ENCODE results near the gene SLC7A6. TPM values are rescaled to one million over a fixed set of nuclear protein-coding genes. Genes with fewer than 3 reads are reported as not detected.

Gene SLC7A6
- total and polyA plus RNA-seq, 2 experiments from 2014 or later = 17.3 to 20.9 TPM

- peaks cover 14% of the 10 kb centered on the region; the same call in 1 of the 2 replicates for H3F3A ChIP-seq (ENCODE audit: insufficient read depth)
- H3K79me2 ChIP-seq (ENCODE audit: insufficient read depth) = peaks cover 97% of the 10 kb centered on the region
- no peaks in the 10 kb centered on the region for H3K9me2 ChIP-seq (ENCODE audit: insufficient read depth)
- no peak for TF ChIP-seq EZH2phosphoT487 (IDR thresholded peaks at IDR 0.05; ENCODE audit: insufficient read depth, low read depth)
- TF ChIP-seq EZH2 (IDR thresholded peaks at IDR 0.05; ENCODE audit: insufficient read depth, poor library complexity, severe bottlenecking) = no peak
- WGBS, 2 experiments (ENCODE audit: low coverage in 1 of 2, low lambda C conversion rate in 2 of 2, missing lambda C conversion rate in 2 of 2) = 96 to 99% methylated on average over 5 of the region's 5 CpGs
- no peak overlapping the region for H2AFZ ChIP-seq
- peaks cover 20% of the 10 kb centered on the region; the same call in 1 of the 2 replicates for H4K20me1 ChIP-seq (ENCODE audit: insufficient read depth)
- DNase-seq = no peak
- H3K9me3 ChIP-seq (ENCODE audit: low read depth) = no peaks in the 10 kb centered on the region
- H3K9ac ChIP-seq = no peak overlapping the region
- H3K27ac ChIP-seq = no peak overlapping the region
- H3K4me1 ChIP-seq (ENCODE audit: insufficient read depth) = peaks cover 14% of the 10 kb centered on the region
- H3K4me2 ChIP-seq (ENCODE audit: unreplicated experiment) = no peak overlapping the region
- no peak overlapping the region for H3K4me3 ChIP-seq
- H3K36me3 ChIP-seq (ENCODE audit: low read depth) = peaks cover 19% of the 10 kb centered on the region; the same call in 1 of the 2 replicates
- in situ Hi-C loops (cut with MboI) = no loop called here
- H3K27me3 ChIP-seq (replicated peaks; ENCODE audit: insufficient read depth) = no peaks in the 10 kb centered on the region
Measured at GRCh38 chr16:68273459-68273858, 9.1 kb downstream of the SLC7A6 start.

- H3K79me2 ChIP-seq (ENCODE audit: insufficient read depth) = peaks cover 93% of the 10 kb centered on the region
- no peak overlapping the region for H3K4me3 ChIP-seq
- peaks cover 12% of the 10 kb centered on the region for H3K4me1 ChIP-seq (ENCODE audit: insufficient read depth)
- no peaks in the 10 kb centered on the region for H3K27me3 ChIP-seq (replicated peaks; ENCODE audit: insufficient read depth)
- H3K27ac ChIP-seq = no peak overlapping the region
- WGBS, 2 experiments (ENCODE audit: low coverage in 1 of 2, low lambda C conversion rate in 2 of 2, missing lambda C conversion rate in 2 of 2) = 92 to 98% methylated on average over 6 to 8 of the region's 8 CpGs
- H3F3A ChIP-seq (ENCODE audit: insufficient read depth) = peaks cover 13% of the 10 kb centered on the region; the same call in 1 of the 2 replicates
- H3K9me3 ChIP-seq (ENCODE audit: low read depth) = no peaks in the 10 kb centered on the region
- H2AFZ ChIP-seq = no peak overlapping the region
- in situ Hi-C loops (cut with MboI) = no loop called here
- peaks cover 15% of the 10 kb centered on the region; the same call in 1 of the 2 replicates for H3K36me3 ChIP-seq (ENCODE audit: low read depth)
- TF ChIP-seq EZH2 (IDR thresholded peaks at IDR 0.05; ENCODE audit: insufficient read depth, poor library complexity, severe bottlenecking) (no peak), EZH2phosphoT487 (IDR thresholded peaks at IDR 0.05; ENCODE audit: insufficient read depth, low read depth) (no peak)
- no peaks in the 10 kb centered on the region for H3K9me2 ChIP-seq (ENCODE audit: insufficient read depth)
- no peak for DNase-seq
- H4K20me1 ChIP-seq (ENCODE audit: insufficient read depth) = peaks cover 20% of the 10 kb centered on the region; the same call in 1 of the 2 replicates
- no peak overlapping the region for H3K4me2 ChIP-seq (ENCODE audit: unreplicated experiment)
- H3K9ac ChIP-seq = no peak overlapping the region
Measured at GRCh38 chr16:68273896-68274295, 9.6 kb downstream of the SLC7A6 start.

GRCh38 chr16:68274441-68274840 lies 10.1 kb downstream of the SLC7A6 start:
- no peaks in the 10 kb centered on the region for H3K27me3 ChIP-seq (replicated peaks; ENCODE audit: insufficient read depth)
- H3K4me3 ChIP-seq = no peak overlapping the region
- WGBS, 2 experiments (ENCODE audit: low coverage in 1 of 2, low lambda C conversion rate in 2 of 2, missing lambda C conversion rate in 2 of 2) = 96 to 97% methylated on average over 4 of the region's 4 CpGs
- no peak overlapping the region for H3K4me2 ChIP-seq (ENCODE audit: unreplicated experiment)
- peaks cover 93% of the 10 kb centered on the region for H3K79me2 ChIP-seq (ENCODE audit: insufficient read depth)
- no peak overlapping the region for H2AFZ ChIP-seq
- H3K27ac ChIP-seq = no peak overlapping the region
- H3K9me3 ChIP-seq (ENCODE audit: low read depth) = no peaks in the 10 kb centered on the region
- H3K4me1 ChIP-seq (ENCODE audit: insufficient read depth) = peaks cover 12% of the 10 kb centered on the region
- no peak for DNase-seq
- TF ChIP-seq EZH2phosphoT487 (IDR thresholded peaks at IDR 0.05; ENCODE audit: insufficient read depth, low read depth) (no peak), EZH2 (IDR thresholded peaks at IDR 0.05; ENCODE audit: insufficient read depth, poor library complexity, severe bottlenecking) (no peak)
- peaks cover 12% of the 10 kb centered on the region; the same call in 1 of the 2 replicates for H3K36me3 ChIP-seq (ENCODE audit: low read depth)
- in situ Hi-C loops (cut with MboI) = no loop called here
- peaks cover 15% of the 10 kb centered on the region; the same call in 1 of the 2 replicates for H4K20me1 ChIP-seq (ENCODE audit: insufficient read depth)
- no peaks in the 10 kb centered on the region for H3K9me2 ChIP-seq (ENCODE audit: insufficient read depth)
- H3F3A ChIP-seq (ENCODE audit: insufficient read depth) = peaks cover 9% of the 10 kb centered on the region; the same call in 1 of the 2 replicates
- no peak overlapping the region for H3K9ac ChIP-seq

GRCh38 chr16:68275611-68276191 lies 11.4 kb downstream of the SLC7A6 start:
- Histone ChIP-seq H3K27me3 (replicated peaks; ENCODE audit: insufficient read depth) (no peaks in the 10 kb centered on the region), H3K79me2 (ENCODE audit: insufficient read depth) (peaks cover 93% of the 10 kb centered on the region), H2AFZ (no peak overlapping the region), H3K36me3 (ENCODE audit: low read depth) (peaks cover 20% of the 10 kb centered on the region; the same call in 1 of the 2 replicates), H3K9me2 (ENCODE audit: insufficient read depth) (no peaks in the 10 kb centered on the region), H3K9me3 (ENCODE audit: low read depth) (no peaks in the 10 kb centered on the region), H3K9ac (no peak overlapping the region), H4K20me1 (ENCODE audit: insufficient read depth) (peaks cover 15% of the 10 kb centered on the region; the same call in 1 of the 2 replicates), H3K4me3 (no peak overlapping the region), H3K4me2 (ENCODE audit: unreplicated experiment) (no peak overlapping the region), H3K27ac (no peak overlapping the region), H3F3A (ENCODE audit: insufficient read depth) (0 out of 2 replicates have a peak, but pooled peaks cover 4% of the 10 kb centered on the region), H3K4me1 (ENCODE audit: insufficient read depth) (peaks cover 10% of the 10 kb centered on the region)
- 76 to 89% methylated on average over 4 of the region's 4 CpGs for WGBS, 2 experiments (ENCODE audit: low coverage in 1 of 2, low lambda C conversion rate in 2 of 2, missing lambda C conversion rate in 2 of 2)
- TF ChIP-seq EZH2phosphoT487 (IDR thresholded peaks at IDR 0.05; ENCODE audit: insufficient read depth, low read depth) = no peak
- TF ChIP-seq EZH2 (IDR thresholded peaks at IDR 0.05; ENCODE audit: insufficient read depth, poor library complexity, severe bottlenecking) = no peak
- DNase-seq = no peak
- in situ Hi-C loops (cut with MboI) = no loop called here
